SK-N-SH treated with all-trans-retinoic acid at 6 μM for 48 hours (cell line): ENCODE data around the gene NRGN.

Source experiments
- ATAC-seq: fragments of 200-7000 bp; cut with Tn5 transposase; 3 replicates; pipeline ENCODE4 v1.9.1; 2020; ENCODE audit warnings: mild to moderate bottlenecking, moderate library complexity
- ARNTL ChIP-seq: fragments of 450-650 bp; formaldehyde crosslinking; IDR thresholded peaks from 2 replicates; pipeline ENCODE4 v1.5.0; 2020; ENCODE audit warnings: low read depth, mild to moderate bottlenecking, moderate library complexity, borderline replicate concordance
- BACH2 ChIP-seq: fragments of 250-450 bp; sonication (Bioruptor Pico); IDR thresholded peaks from 2 replicates; pipeline ENCODE4 v1.9.0; 2021; ENCODE audit warnings: mild to moderate bottlenecking, borderline replicate concordance
- CREB5 ChIP-seq: fragments of 250-450 bp; sonication (Bioruptor Pico); IDR thresholded peaks from 2 replicates; pipeline ENCODE4 v1.5.1; 2020; ENCODE audit warnings: low read depth, mild to moderate bottlenecking, moderate library complexity
- CSDC2 ChIP-seq: fragments of 250-450 bp; sonication (Bioruptor Pico); IDR thresholded peaks from 2 replicates; pipeline ENCODE4 v1.5.0; 2020; ENCODE audit warnings: mild to moderate bottlenecking, moderate library complexity
- CSRNP3 ChIP-seq: fragments of 250-450 bp; sonication (Bioruptor Pico); IDR thresholded peaks from 2 replicates; pipeline ENCODE4 v1.5.1; 2021; ENCODE audit warnings: mild to moderate bottlenecking, moderate library complexity
- ESRRG ChIP-seq: fragments of 250-450 bp; sonication (Bioruptor Pico); IDR thresholded peaks from 2 replicates; pipeline ENCODE4 v1.6.1; 2021; ENCODE audit warnings: mild to moderate bottlenecking
- GLIS3 ChIP-seq: fragments of 250-450 bp; sonication (Bioruptor Pico); IDR thresholded peaks from 2 replicates; pipeline ENCODE4 v1.5.0; 2020; ENCODE audit warnings: mild to moderate bottlenecking, moderate library complexity
- ISL1 ChIP-seq: fragments of 250-450 bp; sonication (Bioruptor Pico); IDR thresholded peaks from 2 replicates; pipeline ENCODE4 v2.1.2; 2022; ENCODE audit warnings: mild to moderate bottlenecking, moderate library complexity
- OSR1 ChIP-seq: fragments of 250-450 bp; sonication (Bioruptor Pico); IDR thresholded peaks from 2 replicates; pipeline ENCODE4 v1.8.0; 2022; ENCODE audit warnings: moderate library complexity, mild to moderate bottlenecking, inconsistent platforms
- PATZ1 ChIP-seq: fragments of 250-450 bp; sonication (Bioruptor Pico); IDR thresholded peaks from 2 replicates; pipeline ENCODE4 v1.8.0; 2020; ENCODE audit warnings: mild to moderate bottlenecking, moderate library complexity, borderline replicate concordance
- POU6F1 ChIP-seq: fragments of 250-450 bp; sonication (Bioruptor Pico); IDR thresholded peaks from 2 replicates; pipeline ENCODE4 v1.8.0; 2021; ENCODE audit warnings: low read depth, mild to moderate bottlenecking, moderate library complexity, borderline replicate concordance
- PPARA ChIP-seq: fragments of 250-450 bp; sonication (Bioruptor Pico); IDR thresholded peaks from 2 replicates; pipeline ENCODE4 v1.5.0; 2020; ENCODE audit warnings: mild to moderate bottlenecking, borderline replicate concordance
- RARB ChIP-seq: fragments of 250-450 bp; sonication (Bioruptor Pico); IDR thresholded peaks from 2 replicates; pipeline ENCODE4 v1.8.0; 2021; ENCODE audit warnings: mild to moderate bottlenecking, moderate library complexity
- SNAI2 ChIP-seq: fragments of 250-450 bp; sonication (Bioruptor Pico); IDR thresholded peaks from 2 replicates; pipeline ENCODE4 v1.5.0; 2020; ENCODE audit warnings: mild to moderate bottlenecking, moderate library complexity
- TCF4 ChIP-seq: fragments of 250-450 bp; sonication (Bioruptor Pico); IDR thresholded peaks from 2 replicates; pipeline ENCODE4 v1.8.0; 2021; ENCODE audit warnings: mild to moderate bottlenecking, moderate library complexity, borderline replicate concordance
- TOX ChIP-seq: fragments of 250-450 bp; sonication (Bioruptor Pico); IDR thresholded peaks from 2 replicates; pipeline ENCODE4 v1.8.0; 2021; ENCODE audit warnings: mild to moderate bottlenecking, moderate library complexity, borderline replicate concordance
- TSHZ2 ChIP-seq: fragments of 250-450 bp; sonication (Bioruptor Pico); IDR thresholded peaks from 2 replicates; pipeline ENCODE4 v1.5.0; 2020; ENCODE audit warnings: mild to moderate bottlenecking, moderate library complexity
- ZC3H10 ChIP-seq: fragments of 250-450 bp; sonication (Bioruptor Pico); IDR thresholded peaks from 2 replicates; pipeline ENCODE4 v1.5.1; 2021; ENCODE audit warnings: mild to moderate bottlenecking, moderate library complexity
- ZFP3 ChIP-seq: fragments of 250-450 bp; sonication (Bioruptor Pico); IDR thresholded peaks from 2 replicates; pipeline ENCODE4 v1.5.0; 2020; ENCODE audit warnings: mild to moderate bottlenecking, moderate library complexity
- ZFP30 ChIP-seq: fragments of 450-650 bp; formaldehyde crosslinking; IDR thresholded peaks from 2 replicates; pipeline ENCODE4 v1.5.0; 2022; ENCODE audit warnings: mild to moderate bottlenecking, moderate library complexity
- ZNF565 ChIP-seq: fragments of 450-650 bp; formaldehyde crosslinking; conservative IDR thresholded peaks from 2 replicates; pipeline ENCODE4 v1.5.0; 2020; ENCODE audit warnings: low read depth, mild to moderate bottlenecking, moderate library complexity
- ZNF70 ChIP-seq: fragments of 450-650 bp; formaldehyde crosslinking; IDR thresholded peaks from 2 replicates; pipeline ENCODE4 v1.5.0; 2020; ENCODE audit warnings: mild to moderate bottlenecking, moderate library complexity
- ZNF8 ChIP-seq: fragments of 450-650 bp; formaldehyde crosslinking; IDR thresholded peaks from 2 replicates; pipeline ENCODE4 v1.5.0; 2020; ENCODE audit warnings: mild to moderate bottlenecking, moderate library complexity

Gene NRGN

GRCh38 chr11:124788521-124788920, 48.8 kb downstream of the NRGN start:
- no peak for ATAC-seq
- TF ChIP-seq POU6F1, result no peak
- TF ChIP-seq TCF4, result no peak
- TF ChIP-seq RARB, result no peak
- TF ChIP-seq CSRNP3 (CRISPR knock-in tag), result no peak
- no peak for TF ChIP-seq ZNF565 (CRISPR knock-in tag)
- no peak for TF ChIP-seq BACH2 (CRISPR knock-in tag)
- TF ChIP-seq CSDC2 (CRISPR knock-in tag), result no peak
- TF ChIP-seq ISL1 (CRISPR knock-in tag), result no peak
- no peak for TF ChIP-seq CREB5
- no peak for TF ChIP-seq PPARA (CRISPR knock-in tag)
- TF ChIP-seq SNAI2 (CRISPR knock-in tag), result no peak
- no peak for TF ChIP-seq ESRRG
- TF ChIP-seq ZFP30 (CRISPR knock-in tag), result no peak
- TF ChIP-seq ZNF8 (CRISPR knock-in tag), result no peak
- no peak for TF ChIP-seq ZFP3 (CRISPR knock-in tag)
- TF ChIP-seq PATZ1 (CRISPR knock-in tag), result no peak
- TF ChIP-seq ZC3H10 (CRISPR knock-in tag), result no peak
- TF ChIP-seq OSR1 (CRISPR knock-in tag), result no peak
- TF ChIP-seq TOX (CRISPR knock-in tag), result no peak
- TF ChIP-seq GLIS3, result no peak

GRCh38 chr11:124791626-124792341, 52.0 kb downstream of the NRGN start:
- TF ChIP-seq CREB5 (no peak), TCF4 (no peak), TSHZ2 (CRISPR knock-in tag) (no peak), OSR1 (CRISPR knock-in tag) (no peak), ZNF70 (CRISPR knock-in tag) (no peak), POU6F1 (no peak), ISL1 (CRISPR knock-in tag) (no peak), ZFP30 (CRISPR knock-in tag) (no peak), CSDC2 (CRISPR knock-in tag) (no peak), ZNF8 (CRISPR knock-in tag) (no peak), RARB (no peak), GLIS3 (no peak), ESRRG (no peak), ZC3H10 (CRISPR knock-in tag) (no peak), ARNTL (CRISPR knock-in tag) (no peak), TOX (CRISPR knock-in tag) (no peak), ZNF565 (CRISPR knock-in tag) (no peak)
- TF ChIP-seq, all 23 proteins: peak for 0
- ATAC-seq, result no peak
